HepG2 (cell line): ENCODE data around the gene IRS1. TPM values are rescaled to one million over a fixed set of nuclear protein-coding genes. Genes with fewer than 3 reads are reported as not detected.
A peak's percentile ranks its signal among the peaks of the same experiment; 100 is the strongest.

Experiments
- ATRX ChIP-seq: sonication (generic); formaldehyde crosslinking; IDR thresholded peaks from 2 replicates; pipeline ENCODE4 v1.4.0; 2020; ENCODE audit warnings: missing genetic modification reagents, borderline replicate concordance
- CCAR2 ChIP-seq: fragments of 200-400 bp; formaldehyde crosslinking; optimal IDR thresholded peaks from 2 replicates; pipeline ENCODE3; 2018; ENCODE audit warnings: low read depth, mild to moderate bottlenecking, low read length, moderate library complexity
- CEBPB ChIP-seq: IDR thresholded peaks from 2 replicates; pipeline ENCODE4 v1.6.1; 2011; ENCODE audit warnings: low read depth, low read length, improper control_type of control experiment, borderline replicate concordance
- CHD4 ChIP-seq: fragments of 200-600 bp; sonication (generic); IDR thresholded peaks from 2 replicates; pipeline ENCODE4 v1.7.0; 2017; ENCODE audit warnings: mild to moderate bottlenecking, low read length, borderline replicate concordance
- CREB1 ChIP-seq, 2 experiments: fragments of 450-650 bp in 1 of 2; IDR thresholded peaks; 2 replicates each; pipeline ENCODE4 v1.6.1; 2016 to 2017; ENCODE audit warnings: control low read depth in 1 of 2, mild to moderate bottlenecking in 1 of 2, missing compliant biosample characterization in 1 of 2, missing genetic modification characterization in 1 of 2
- EP300 ChIP-seq, 3 experiments: sonication (generic) in 1 of 3; formaldehyde crosslinking in 1 of 3; IDR thresholded peaks; 2 replicates each; pipeline versions ENCODE4 v1.5.1 to v1.6.1; 2011 to 2020; ENCODE audit warnings: low read depth in 2 of 3, low read length in 2 of 3, borderline replicate concordance in 1 of 3, improper control_type of control experiment in 1 of 3, mild to moderate bottlenecking in 1 of 3, missing genetic modification reagents in 1 of 3, moderate library complexity in 1 of 3
- ETV5 ChIP-seq: IDR thresholded peaks from 2 replicates; pipeline ENCODE4 v1.6.1; 2018; ENCODE audit warnings: missing biosample characterization, missing genetic modification reagents, inconsistent platforms, borderline replicate concordance
- HNF4A ChIP-seq: sonication (generic); formaldehyde crosslinking; IDR thresholded peaks from 2 replicates; pipeline ENCODE4 v1.4.0; 2020; ENCODE audit warnings: missing genetic modification reagents
- HNF4G ChIP-seq, 2 experiments: sonication (generic) in 1 of 2; formaldehyde crosslinking in 1 of 2; IDR thresholded peaks; 2 replicates each; pipeline versions ENCODE4 v1.4.0 to v1.6.1; 2011 to 2020; ENCODE audit warnings: borderline replicate concordance in 2 of 2, low read depth in 2 of 2, mild to moderate bottlenecking in 2 of 2, low read length in 1 of 2, missing genetic modification reagents in 1 of 2, moderate library complexity in 1 of 2
- JUND ChIP-seq: sonication (generic); formaldehyde crosslinking; IDR thresholded peaks from 2 replicates; pipeline ENCODE4 v1.8.0; 2022; ENCODE audit warnings: mild to moderate bottlenecking, missing genetic modification reagents
- MAZ ChIP-seq, 2 experiments: sonication (generic) in 1 of 2; formaldehyde crosslinking in 1 of 2; IDR thresholded peaks; 2 replicates each; pipeline versions ENCODE4 v1.5.0 to v1.6.1; 2012 to 2020; ENCODE audit warnings: low read depth in 2 of 2, mild to moderate bottlenecking in 2 of 2, borderline replicate concordance in 1 of 2, improper control_type of control experiment in 1 of 2, low read length in 1 of 2, missing genetic modification reagents in 1 of 2, moderate library complexity in 1 of 2
- NBN ChIP-seq: fragments of 450-650 bp; conservative IDR thresholded peaks from 2 replicates; pipeline ENCODE4 v1.6.1; 2017
- SOX6 ChIP-seq, 2 experiments: fragments of 450-650 bp in 1 of 2; sonication (generic) in 1 of 2; formaldehyde crosslinking in 1 of 2; IDR thresholded peaks; 2 replicates each; pipeline versions ENCODE4 v1.4.0 to v1.6.1; 2017 to 2020; ENCODE audit warnings: antibody characterized with exemption in 1 of 2, mild to moderate bottlenecking in 1 of 2, missing genetic modification reagents in 1 of 2
- ZNF12 ChIP-seq: sonication (generic); formaldehyde crosslinking; IDR thresholded peaks from 2 replicates; pipeline ENCODE4 v1.5.0; 2020; ENCODE audit warnings: missing genetic modification reagents
- ZNF317 ChIP-seq: sonication (generic); formaldehyde crosslinking; IDR thresholded peaks from 2 replicates; pipeline ENCODE4 v1.5.0; 2020; ENCODE audit warnings: mild to moderate bottlenecking, missing genetic modification reagents
- ZNF354B ChIP-seq: sonication (generic); formaldehyde crosslinking; IDR thresholded peaks from 2 replicates; pipeline ENCODE4 v1.8.0; 2022; ENCODE audit warnings: mild to moderate bottlenecking, missing genetic modification reagents
- ZNF547 ChIP-seq: sonication (generic); formaldehyde crosslinking; IDR thresholded peaks from 2 replicates; pipeline ENCODE4 v1.5.1; 2020; ENCODE audit warnings: mild to moderate bottlenecking, missing genetic modification reagents
- polyA plus RNA-seq, 8 experiments: library from polyadenylated mRNA; depleted of rRNA in 3 of 8; stranded (reverse) in 7 of 8; unstranded in 1 of 8; fragments of >200 nt; fragmentation: Illumina TruSeq in 4 of 8; extraction: Trizol in 4 of 8; gene quantifications; 2 replicates each; pipeline versions ENCODE4 v1.2.1 to v1.2.3, GENCODE V29; 2011 to 2016; ENCODE audit warnings: low read depth in 4 of 8, missing spikeins in 1 of 8, mixed read lengths in 1 of 8; ENCODE audit not compliant: insufficient read depth in 1 of 8
- total RNA-seq, 5 experiments: library from RNA; depleted of rRNA; stranded (reverse); fragments of >200 nt; fragmentation: Illumina TruSeq; extraction: Trizol; gene quantifications; 2 replicates each; pipeline ENCODE4 v1.2.3, GENCODE V29; 2016; ENCODE audit warnings: low read depth in 1 of 5
- TF ChIP-seq, protein P1 (sequence below): IDR thresholded peaks from 2 replicates; pipeline ENCODE4 v1.6.1; 2018; ENCODE audit warnings: missing genetic modification reagents
- TF ChIP-seq, protein P2 (sequence below): sonication (generic); formaldehyde crosslinking; conservative IDR thresholded peaks from 2 replicates; pipeline ENCODE4 v1.4.0; 2020; ENCODE audit warnings: missing genetic modification reagents
- TF ChIP-seq, protein P3 (sequence below): sonication (generic); formaldehyde crosslinking; IDR thresholded peaks from 2 replicates; pipeline ENCODE4 v1.4.0; 2020; ENCODE audit warnings: missing genetic modification reagents, borderline replicate concordance

The IRS1 gene
- total and polyA plus RNA-seq, 2 of the 13 experiments (the other 11 are each of a cell fraction or from before 2014, with no cell fraction given): 8.7 to 9.0 TPM

DNA sequence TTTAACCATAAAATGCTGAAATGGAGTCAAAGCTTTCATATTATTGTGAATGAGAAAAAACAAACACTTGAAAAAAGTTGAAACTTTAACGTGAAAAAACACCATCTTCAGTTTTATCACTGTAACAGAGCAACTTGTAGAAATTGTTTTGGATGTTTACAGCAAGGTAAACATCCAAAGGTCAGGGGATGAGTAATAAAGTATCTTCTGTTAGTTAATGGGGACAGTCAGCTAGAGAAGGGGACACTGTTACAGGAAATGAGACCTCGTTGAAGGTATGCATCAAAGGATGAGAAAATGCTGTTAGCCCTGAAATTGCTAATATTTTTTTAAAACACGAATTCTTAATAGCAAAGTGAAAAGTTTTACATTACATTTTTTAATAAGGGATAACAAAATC lies 39.1 kb upstream of the IRS1 start (continued):
- TF ChIP-seq EP300 (IDR thresholded peaks at IDR 0.05; ENCODE audit: low read depth in 2 of 2, low read length in 2 of 2): peak in 1 of 2 experiments; percentile 77; a peak in 2 of 4 replicates
- TF ChIP-seq EP300 (CRISPR knock-in tag; IDR thresholded peaks at IDR 0.05; ENCODE audit: borderline replicate concordance): no peak
- no peak for TF ChIP-seq ZNF12 (CRISPR knock-in tag)
- TF ChIP-seq ETV5: peak; percentile 35; the same call in 1 of the 2 replicates
- no peak for TF ChIP-seq CHD4
- TF ChIP-seq, protein P1, sequence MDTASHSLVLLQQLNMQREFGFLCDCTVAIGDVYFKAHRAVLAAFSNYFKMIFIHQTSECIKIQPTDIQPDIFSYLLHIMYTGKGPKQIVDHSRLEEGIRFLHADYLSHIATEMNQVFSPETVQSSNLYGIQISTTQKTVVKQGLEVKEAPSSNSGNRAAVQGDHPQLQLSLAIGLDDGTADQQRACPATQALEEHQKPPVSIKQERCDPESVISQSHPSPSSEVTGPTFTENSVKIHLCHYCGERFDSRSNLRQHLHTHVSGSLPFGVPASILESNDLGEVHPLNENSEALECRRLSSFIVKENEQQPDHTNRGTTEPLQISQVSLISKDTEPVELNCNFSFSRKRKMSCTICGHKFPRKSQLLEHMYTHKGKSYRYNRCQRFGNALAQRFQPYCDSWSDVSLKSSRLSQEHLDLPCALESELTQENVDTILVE (CRISPR knock-in tag): no peak
- TF ChIP-seq ATRX (CRISPR knock-in tag): no peak
- TF ChIP-seq ZNF354B (CRISPR knock-in tag): no peak
- peak; percentile 59; the same call in 1 of the 2 replicates for TF ChIP-seq HNF4G (IDR thresholded peaks at IDR 0.05; ENCODE audit: borderline replicate concordance, low read depth, low read length)
- TF ChIP-seq HNF4G (CRISPR knock-in tag; IDR thresholded peaks at IDR 0.05; ENCODE audit: borderline replicate concordance, low read depth): no peak
- TF ChIP-seq CREB1 (IDR thresholded peaks at IDR 0.05): no peak
- 0 out of 2 replicates have a peak, but pooled peaks have one; percentile 39 for TF ChIP-seq CREB1 (CRISPR knock-in tag; IDR thresholded peaks at IDR 0.05)
- no peak for TF ChIP-seq MAZ (IDR thresholded peaks at IDR 0.05; ENCODE audit: borderline replicate concordance, low read depth, low read length)
- no peak for TF ChIP-seq MAZ (CRISPR knock-in tag; IDR thresholded peaks at IDR 0.05; ENCODE audit: low read depth)
- TF ChIP-seq JUND (CRISPR knock-in tag): no peak
- TF ChIP-seq ZNF317: no peak
- no peak for TF ChIP-seq ZNF547 (CRISPR knock-in tag)
- TF ChIP-seq CCAR2: no peak
- no peak for TF ChIP-seq NBN
- TF ChIP-seq SOX6 (IDR thresholded peaks at IDR 0.05): no peak
- TF ChIP-seq SOX6 (CRISPR knock-in tag; IDR thresholded peaks at IDR 0.05): peak; percentile 10; the same call in 1 of the 2 replicates
- no peak for TF ChIP-seq CEBPB
- TF ChIP-seq, protein P2, sequence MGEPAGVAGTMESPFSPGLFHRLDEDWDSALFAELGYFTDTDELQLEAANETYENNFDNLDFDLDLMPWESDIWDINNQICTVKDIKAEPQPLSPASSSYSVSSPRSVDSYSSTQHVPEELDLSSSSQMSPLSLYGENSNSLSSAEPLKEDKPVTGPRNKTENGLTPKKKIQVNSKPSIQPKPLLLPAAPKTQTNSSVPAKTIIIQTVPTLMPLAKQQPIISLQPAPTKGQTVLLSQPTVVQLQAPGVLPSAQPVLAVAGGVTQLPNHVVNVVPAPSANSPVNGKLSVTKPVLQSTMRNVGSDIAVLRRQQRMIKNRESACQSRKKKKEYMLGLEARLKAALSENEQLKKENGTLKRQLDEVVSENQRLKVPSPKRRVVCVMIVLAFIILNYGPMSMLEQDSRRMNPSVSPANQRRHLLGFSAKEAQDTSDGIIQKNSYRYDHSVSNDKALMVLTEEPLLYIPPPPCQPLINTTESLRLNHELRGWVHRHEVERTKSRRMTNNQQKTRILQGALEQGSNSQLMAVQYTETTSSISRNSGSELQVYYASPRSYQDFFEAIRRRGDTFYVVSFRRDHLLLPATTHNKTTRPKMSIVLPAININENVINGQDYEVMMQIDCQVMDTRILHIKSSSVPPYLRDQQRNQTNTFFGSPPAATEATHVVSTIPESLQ (CRISPR knock-in tag): no peak
- peak; percentile 39; the same call in 1 of the 2 replicates for TF ChIP-seq HNF4A (CRISPR knock-in tag)
- TF ChIP-seq, protein P3, sequence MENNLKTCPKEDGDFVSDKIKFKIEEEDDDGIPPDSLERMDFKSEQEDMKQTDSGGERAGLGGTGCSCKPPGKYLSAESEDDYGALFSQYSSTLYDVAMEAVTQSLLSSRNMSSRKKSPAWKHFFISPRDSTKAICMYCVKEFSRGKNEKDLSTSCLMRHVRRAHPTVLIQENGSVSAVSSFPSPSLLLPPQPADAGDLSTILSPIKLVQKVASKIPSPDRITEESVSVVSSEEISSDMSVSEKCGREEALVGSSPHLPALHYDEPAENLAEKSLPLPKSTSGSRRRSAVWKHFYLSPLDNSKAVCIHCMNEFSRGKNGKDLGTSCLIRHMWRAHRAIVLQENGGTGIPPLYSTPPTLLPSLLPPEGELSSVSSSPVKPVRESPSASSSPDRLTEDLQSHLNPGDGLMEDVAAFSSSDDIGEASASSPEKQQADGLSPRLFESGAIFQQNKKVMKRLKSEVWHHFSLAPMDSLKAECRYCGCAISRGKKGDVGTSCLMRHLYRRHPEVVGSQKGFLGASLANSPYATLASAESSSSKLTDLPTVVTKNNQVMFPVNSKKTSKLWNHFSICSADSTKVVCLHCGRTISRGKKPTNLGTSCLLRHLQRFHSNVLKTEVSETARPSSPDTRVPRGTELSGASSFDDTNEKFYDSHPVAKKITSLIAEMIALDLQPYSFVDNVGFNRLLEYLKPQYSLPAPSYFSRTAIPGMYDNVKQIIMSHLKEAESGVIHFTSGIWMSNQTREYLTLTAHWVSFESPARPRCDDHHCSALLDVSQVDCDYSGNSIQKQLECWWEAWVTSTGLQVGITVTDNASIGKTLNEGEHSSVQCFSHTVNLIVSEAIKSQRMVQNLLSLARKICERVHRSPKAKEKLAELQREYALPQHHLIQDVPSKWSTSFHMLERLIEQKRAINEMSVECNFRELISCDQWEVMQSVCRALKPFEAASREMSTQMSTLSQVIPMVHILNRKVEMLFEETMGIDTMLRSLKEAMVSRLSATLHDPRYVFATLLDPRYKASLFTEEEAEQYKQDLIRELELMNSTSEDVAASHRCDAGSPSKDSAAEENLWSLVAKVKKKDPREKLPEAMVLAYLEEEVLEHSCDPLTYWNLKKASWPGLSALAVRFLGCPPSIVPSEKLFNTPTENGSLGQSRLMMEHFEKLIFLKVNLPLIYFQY (CRISPR knock-in tag): no peak
